IMR-90 (cell line): ENCODE data around the gene ZNF575. TPM values are rescaled to one million over a fixed set of nuclear protein-coding genes. Genes with fewer than 3 reads are reported as not detected.

ENCODE experiments used
- ATAC-seq: fragments of 200-7000 bp; cut with Tn5 transposase; 2 replicates; pipeline ENCODE4 v1.9.1; 2020; ENCODE audit warnings: low read depth, mild to moderate bottlenecking, moderate library complexity
- BruUV-seq: library from RNA; stranded (reverse); fragments of 400-500 nt; replicated peaks from 2 replicates; lab custom pipeline; 2021; lab: Mats Ljungman, UMichigan
- CTCF ChIA-PET: fragments of 300-600 bp; formaldehyde crosslinking; extraction: SDS; loops from one replicate; lab custom pipeline; 2021; ENCODE audit warnings: antibody characterized with exemption; lab: Yijun Ruan, JAX
- POLR2A ChIA-PET: fragments of 300-600 bp; sonication (Branson Sonifier 250); formaldehyde crosslinking; loops from one replicate; lab custom pipeline; 2022; ENCODE audit warnings: antibody characterized with exemption; ENCODE audit not compliant: unreplicated experiment; lab: Charles Lee
- DNase-seq: peaks from one replicate; pipeline ENCODE4 v3.0.0; 2013
- H2AFZ ChIP-seq: replicated peaks from 2 replicates; pipeline ENCODE3; 2013; ENCODE audit warnings: low read length, mild to moderate bottlenecking; ENCODE audit not compliant: poor library complexity
- H2AK5ac ChIP-seq: 2 replicates; pipeline ENCODE4 v1.6.1; 2013; ENCODE audit warnings: low read depth, low read length, inconsistent platforms
- H2AK9ac ChIP-seq: replicated peaks from 2 replicates; pipeline ENCODE3; 2013; ENCODE audit warnings: mild to moderate bottlenecking, low read depth, low read length, moderate library complexity; ENCODE audit not compliant: poor library complexity
- H2BK120ac ChIP-seq: 2 replicates; pipeline ENCODE4 v1.6.1; 2013; ENCODE audit warnings: low read depth, low read length, inconsistent platforms
- H2BK15ac ChIP-seq: 3 replicates; pipeline ENCODE4 v1.6.1; 2013; ENCODE audit warnings: low read depth, low read length, inconsistent platforms
- H2BK20ac ChIP-seq: 2 replicates; pipeline ENCODE4 v1.6.1; 2013; ENCODE audit warnings: low read depth, mild to moderate bottlenecking, inconsistent platforms, low read length, moderate library complexity
- H2BK5ac ChIP-seq: 2 replicates; pipeline ENCODE4 v1.6.1; 2013; ENCODE audit warnings: mild to moderate bottlenecking, low read depth, low read length, inconsistent platforms; ENCODE audit not compliant: poor library complexity, severe bottlenecking
- H3K14ac ChIP-seq: replicated peaks from 2 replicates; pipeline ENCODE4 v1.6.1; 2013; ENCODE audit warnings: low read depth, low read length, inconsistent platforms
- H3K18ac ChIP-seq: 2 replicates; pipeline ENCODE4 v1.6.1; 2013; ENCODE audit warnings: low read depth, low read length, control low read depth
- H3K23ac ChIP-seq: 2 replicates; pipeline ENCODE4 v1.6.1; 2013; ENCODE audit warnings: low read depth, low read length, inconsistent platforms
- H3K27ac ChIP-seq: 2 replicates; pipeline ENCODE4 v1.5.1; 2013; ENCODE audit warnings: mild to moderate bottlenecking, control low read depth, low read length; ENCODE audit not compliant: insufficient read depth
- H3K27me3 ChIP-seq: 2 replicates; pipeline ENCODE4 v1.6.1; 2013; ENCODE audit warnings: low read length; ENCODE audit not compliant: control insufficient read depth, insufficient read depth
- H3K36me3 ChIP-seq: 2 replicates; pipeline ENCODE4 v1.6.1; 2013; ENCODE audit warnings: low read length, mixed read lengths; ENCODE audit not compliant: control insufficient read depth, insufficient read depth
- H3K4ac ChIP-seq: 2 replicates; pipeline ENCODE4 v1.6.1; 2013; ENCODE audit warnings: low read depth, low read length, inconsistent platforms
- H3K4me1 ChIP-seq: 2 replicates; pipeline ENCODE4 v1.6.1; 2013; ENCODE audit warnings: low read length, mixed read lengths; ENCODE audit not compliant: control insufficient read depth, insufficient read depth
- H3K4me2 ChIP-seq: 2 replicates; pipeline ENCODE4 v1.6.1; 2013; ENCODE audit warnings: low read depth, mild to moderate bottlenecking, control low read depth, low read length, moderate library complexity
- H3K4me3 ChIP-seq: 2 replicates; pipeline ENCODE4 v1.5.1; 2013; ENCODE audit warnings: low read depth, mild to moderate bottlenecking, control low read depth, low read length, moderate library complexity; ENCODE audit not compliant: insufficient read depth
- H3K56ac ChIP-seq: 2 replicates; pipeline ENCODE4 v1.6.1; 2013; ENCODE audit warnings: low read length, inconsistent platforms; ENCODE audit not compliant: insufficient read depth; ENCODE audit errors: extremely low read depth
- H3K79me1 ChIP-seq, 2 experiments: 2 replicates each; pipeline ENCODE4 v1.6.1; 2013; ENCODE audit warnings: low read length in 2 of 2, inconsistent platforms in 1 of 2, low read depth in 1 of 2
- H3K9ac ChIP-seq: 2 replicates; pipeline ENCODE4 v1.6.1; 2013; ENCODE audit warnings: low read depth, low read length, control low read depth
- H3K9me1 ChIP-seq: 2 replicates; pipeline ENCODE4 v1.6.1; 2013; ENCODE audit warnings: low read length, inconsistent platforms; ENCODE audit not compliant: insufficient read depth
- H3K9me3 ChIP-seq: 2 replicates; pipeline ENCODE4 v1.6.1; 2013; ENCODE audit warnings: low read length; ENCODE audit not compliant: control insufficient read depth, insufficient read depth
- H4K20me1 ChIP-seq: 2 replicates; pipeline ENCODE4 v1.6.1; 2013; ENCODE audit warnings: low read length, inconsistent platforms; ENCODE audit not compliant: insufficient read depth
- H4K5ac ChIP-seq: 2 replicates; pipeline ENCODE4 v1.6.1; 2013; ENCODE audit warnings: mild to moderate bottlenecking, low read depth, low read length, control low read depth
- H4K8ac ChIP-seq, 2 experiments: 2 replicates each; pipeline ENCODE4 v1.6.1; 2013; ENCODE audit warnings: low read depth in 2 of 2, low read length in 2 of 2, control low read depth in 1 of 2, inconsistent platforms in 1 of 2
- H4K91ac ChIP-seq: 2 replicates; pipeline ENCODE4 v1.6.1; 2013; ENCODE audit warnings: low read depth, low read length, inconsistent platforms; ENCODE audit not compliant: insufficient read depth
- CHD1 ChIP-seq: IDR thresholded peaks from 2 replicates; pipeline ENCODE4 v1.6.1; 2012; ENCODE audit warnings: low read depth, low read length, improper control_type of control experiment
- FOS ChIP-seq: fragments of 150-350 bp; IDR thresholded peaks from 2 replicates; pipeline ENCODE4 v1.6.1; 2016; ENCODE audit warnings: low read depth, low read length
- MAFK ChIP-seq: IDR thresholded peaks from 2 replicates; pipeline ENCODE4 v1.6.1; 2012; ENCODE audit warnings: low read depth, low read length, improper control_type of control experiment
- MXI1 ChIP-seq: IDR thresholded peaks from 2 replicates; pipeline ENCODE4 v1.6.1; 2012; ENCODE audit warnings: low read depth, mild to moderate bottlenecking, low read length, moderate library complexity, borderline replicate concordance
- POLR2A ChIP-seq: IDR thresholded peaks from 2 replicates; pipeline ENCODE4 v1.6.1; 2012; ENCODE audit warnings: mild to moderate bottlenecking, low read depth, low read length
- RAD21 ChIP-seq: IDR thresholded peaks from 2 replicates; pipeline ENCODE4 v1.6.1; 2012; ENCODE audit warnings: low read length, improper control_type of control experiment
- RCOR1 ChIP-seq: IDR thresholded peaks from 2 replicates; pipeline ENCODE4 v1.6.1; 2012; ENCODE audit warnings: mild to moderate bottlenecking, low read length, improper control_type of control experiment; ENCODE audit not compliant: insufficient replicate concordance
- RFX5 ChIP-seq: IDR thresholded peaks from 2 replicates; pipeline ENCODE4 v1.8.0; 2012; ENCODE audit warnings: low read depth, mild to moderate bottlenecking, low read length, moderate library complexity
- WGBS, 2 experiments: methylation state at CpG; one replicate each; pipeline versions ENCODE4 v1.1.5 to v1.1.7; 2013; ENCODE audit warnings: missing lambda C conversion rate in 2 of 2; ENCODE audit not compliant: insufficient read length in 1 of 2; ENCODE audit errors: extremely low coverage in 2 of 2; 5-methylcytosine and 5-hydroxymethylcytosine counted together
- dilution Hi-C: fragments of 300-500 bp; cut with HindIII; formaldehyde crosslinking; loops from one replicate; pipeline ENCODE4 v1.14.3; 2018; ENCODE audit warnings: low sequenced_read_pairs; ENCODE audit not compliant: unreplicated experiment
- in situ Hi-C: fragments of 300-500 bp; cut with MboI; formaldehyde crosslinking; loops from 3 replicates; pipeline ENCODE4 v1.14.3; 2019; ENCODE audit warnings: low sequenced_read_pairs, inconsistent platforms, mixed read lengths
- intact Hi-C: fragments of 100-400 bp; cut with micrococcal nuclease; formaldehyde crosslinking; loops from 2 replicates; pipeline ENCODE4 v1.10.0; 2022
- polyA plus RNA-seq, 3 experiments: library from polyadenylated mRNA; depleted of rRNA; stranded (reverse); fragments of >200 nt; gene quantifications; 2 replicates each; pipeline ENCODE4 v1.2.3, GENCODE V29; 2012; ENCODE audit warnings: low replicate concordance in 1 of 3
- total RNA-seq: library from RNA; depleted of rRNA; stranded (reverse); fragments of >200 nt; gene quantifications from 2 replicates; pipeline ENCODE4 v1.2.3, GENCODE V29; 2012
- TF ChIP-seq, protein P1 (sequence below): fragments of 150-350 bp; IDR thresholded peaks from 2 replicates; pipeline ENCODE4 v1.6.1; 2017; ENCODE audit warnings: mild to moderate bottlenecking, antibody characterized with exemption, low read length, low read depth
- TF ChIP-seq, protein P2 (sequence below): fragments of 150-350 bp; IDR thresholded peaks from 2 replicates; pipeline ENCODE4 v1.6.1; 2016; ENCODE audit warnings: low read depth, mild to moderate bottlenecking, low read length, moderate library complexity, borderline replicate concordance

The ZNF575 gene
- total and polyA plus RNA-seq, 2 of the 4 experiments (the other 2 are of a cell fraction): 0.77 TPM; not detected in 1

DNA sequence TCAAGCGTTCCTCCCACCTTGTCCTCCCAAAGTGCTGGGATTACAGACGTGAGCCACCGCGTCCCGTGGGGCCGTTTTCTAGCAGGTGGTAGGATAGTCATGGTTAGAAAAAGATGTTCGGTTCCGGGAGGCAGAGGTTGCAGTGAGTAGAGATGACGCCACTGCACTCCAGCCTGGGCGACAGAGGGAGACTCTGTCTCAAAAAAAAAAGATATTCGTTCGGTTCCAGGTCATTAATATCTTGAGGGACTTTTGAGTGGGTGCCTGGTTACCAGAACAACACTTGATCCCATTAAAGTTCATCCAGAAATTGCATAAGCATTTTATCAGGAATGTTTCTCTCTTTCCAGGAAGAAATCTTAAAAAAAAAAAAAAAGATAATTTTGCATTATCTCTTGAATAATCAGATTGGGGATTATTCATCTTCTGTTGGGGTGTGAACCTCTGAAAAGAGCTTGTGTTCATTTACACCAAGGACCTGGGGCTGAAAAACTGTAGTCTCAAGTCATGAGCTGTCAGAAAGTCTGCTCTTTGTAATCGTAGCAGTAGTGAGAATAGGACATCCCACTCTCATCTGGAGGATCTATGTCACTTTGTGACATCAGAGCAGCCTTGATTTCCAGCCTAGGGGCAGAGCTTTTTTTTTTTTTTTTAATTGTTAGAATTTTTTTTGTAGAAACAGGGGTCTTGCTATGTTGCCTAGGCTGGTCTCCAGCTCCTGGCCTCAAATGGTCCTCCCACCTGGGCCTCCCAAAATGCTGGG is 4.9 kb upstream of the ZNF575 start:
- ATAC-seq: no peak
- in situ Hi-C loops: loop anchor here (10.0 kb wide), 1 partner anchor 423 kb away; no protein-coding TSS in a partner anchor
- Histone ChIP-seq H3K4ac (peak overlapping the region; percentile 73; the same call in 1 of the 2 replicates), H3K36me3 (no peaks in the 10 kb centered on the region), H3K9me1 (peaks cover 12% of the 10 kb centered on the region), H3K27me3 (no peaks in the 10 kb centered on the region), H2AK5ac (peak overlapping the region; percentile 67), H3K27ac (peak overlapping the region; percentile 19; the same call in 1 of the 2 replicates), H3K14ac (peak overlapping the region; percentile 62), H2AFZ (peak overlapping the region; percentile 88), H3K4me1 (peaks cover 7% of the 10 kb centered on the region), H2BK20ac (peak overlapping the region; percentile 58), H4K91ac (peak overlapping the region; percentile 49), H4K20me1 (peaks cover 6% of the 10 kb centered on the region), H3K79me1 (peaks cover 11 to 46% of the 10 kb centered on the region in 2 experiments; a peak in 3 of 4 replicates), H3K56ac (no peak overlapping the region), H4K8ac (peak overlapping the region; percentile 89 to 91; a peak in 3 of 4 replicates), H3K4me3 (no peak overlapping the region), H2BK5ac (no peak overlapping the region), H3K9ac (no peak overlapping the region), H2AK9ac (peak overlapping the region; percentile 65), H2BK120ac (no peak overlapping the region), H4K5ac (peak overlapping the region; percentile 89), H3K4me2 (peak overlapping the region; percentile 58; the same call in 1 of the 2 replicates), H2BK15ac (no peak overlapping the region), H3K9me3 (no peaks in the 10 kb centered on the region), H3K23ac (no peak overlapping the region; the same call in 1 of the 2 replicates), H3K18ac (no peak overlapping the region)
- dilution Hi-C loops: no loop called here
- 55% methylated on average over 2 of the region's 13 CpGs; no CpG with 5 or more reads in 1 of the 2 experiments for WGBS, 2 experiments
- TF ChIP-seq FOS (no peak), CHD1 (no peak), RFX5 (no peak), MXI1 (no peak), RCOR1 (no peak), MAFK (no peak), RAD21 (no peak), POLR2A (no peak)
- TF ChIP-seq, protein P1, sequence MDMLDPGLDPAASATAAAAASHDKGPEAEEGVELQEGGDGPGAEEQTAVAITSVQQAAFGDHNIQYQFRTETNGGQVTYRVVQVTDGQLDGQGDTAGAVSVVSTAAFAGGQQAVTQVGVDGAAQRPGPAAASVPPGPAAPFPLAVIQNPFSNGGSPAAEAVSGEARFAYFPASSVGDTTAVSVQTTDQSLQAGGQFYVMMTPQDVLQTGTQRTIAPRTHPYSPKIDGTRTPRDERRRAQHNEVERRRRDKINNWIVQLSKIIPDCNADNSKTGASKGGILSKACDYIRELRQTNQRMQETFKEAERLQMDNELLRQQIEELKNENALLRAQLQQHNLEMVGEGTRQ: no peak
- TF ChIP-seq, protein P2, sequence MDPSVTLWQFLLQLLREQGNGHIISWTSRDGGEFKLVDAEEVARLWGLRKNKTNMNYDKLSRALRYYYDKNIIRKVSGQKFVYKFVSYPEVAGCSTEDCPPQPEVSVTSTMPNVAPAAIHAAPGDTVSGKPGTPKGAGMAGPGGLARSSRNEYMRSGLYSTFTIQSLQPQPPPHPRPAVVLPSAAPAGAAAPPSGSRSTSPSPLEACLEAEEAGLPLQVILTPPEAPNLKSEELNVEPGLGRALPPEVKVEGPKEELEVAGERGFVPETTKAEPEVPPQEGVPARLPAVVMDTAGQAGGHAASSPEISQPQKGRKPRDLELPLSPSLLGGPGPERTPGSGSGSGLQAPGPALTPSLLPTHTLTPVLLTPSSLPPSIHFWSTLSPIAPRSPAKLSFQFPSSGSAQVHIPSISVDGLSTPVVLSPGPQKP: no peak
- ChIA-PET POLR2A (interaction anchor here (0.6 to 0.7 kb wide), 2 partner anchors 63 to 224 kb away, joined by 9 to 13 read pairs; no protein-coding TSS in a partner anchor), CTCF (interaction anchor here (0.6 to 1.7 kb wide), 3 partner anchors 9 to 141 kb away, joined by 4 to 13 read pairs (median 5); no protein-coding TSS in a partner anchor)
- DNase-seq: no peak
- intact Hi-C loops: no loop called here
- BruUV-seq: no TSS peak
